Upper lobe of right lung (tissue), 1 donor: ENCODE measurements around the gene UGT1A9. TPM values are rescaled to one million over a fixed set of nuclear protein-coding genes. Genes with fewer than 3 reads are reported as not detected.

Source experiments
- ATAC-seq: fragments of 200-7000 bp; cut with Tn5 transposase; one replicate; pipeline ENCODE4 v1.9.1; 2020; ENCODE audit warnings: mild to moderate bottlenecking, moderate library complexity
- DNase-seq: peaks from one replicate; pipeline ENCODE4 v3.0.0-alpha.2; 2020
- H3K27ac ChIP-seq: fragments of 200-600 bp; one replicate; pipeline ENCODE4 v1.8.0; 2022
- H3K27me3 ChIP-seq: fragments of 200-600 bp; one replicate; pipeline ENCODE4 v1.8.0; 2022; ENCODE audit warnings: mild to moderate bottlenecking
- H3K36me3 ChIP-seq: fragments of 200-600 bp; one replicate; pipeline ENCODE4 v1.8.0; 2022
- H3K4me1 ChIP-seq: fragments of 200-600 bp; one replicate; pipeline ENCODE4 v1.8.0; 2022
- H3K4me3 ChIP-seq: fragments of 200-600 bp; one replicate; pipeline ENCODE4 v1.8.0; 2022; ENCODE audit warnings: mild to moderate bottlenecking
- H3K9me3 ChIP-seq: fragments of 200-600 bp; one replicate; pipeline ENCODE4 v1.8.0; 2022
- intact Hi-C: fragments of 100-400 bp; cut with DNase I; formaldehyde crosslinking; loops from one replicate; pipeline ENCODE4 v1.11.0; 2022
- total RNA-seq: library from RNA; stranded (reverse); fragmentation: NEBNext Ultra II Directional; extraction: Animal tissue kit (Norgen Biotek cat#: 25700); gene quantifications from one replicate; pipeline ENCODE4 v1.2.1, GENCODE V29; 2021
- TF ChIP-seq, protein P1 (sequence below): fragments of 200-600 bp; IDR thresholded peaks from one replicate; pipeline ENCODE4 v1.8.0; 2022; ENCODE audit warnings: antibody characterized with exemption
- donor health status: DM: no; HTN: yes; CAD: no; lungs with severe emphysema.

Gene UGT1A9
- total RNA-seq, 1 donor from 2014 or later, result not detected

DNA sequence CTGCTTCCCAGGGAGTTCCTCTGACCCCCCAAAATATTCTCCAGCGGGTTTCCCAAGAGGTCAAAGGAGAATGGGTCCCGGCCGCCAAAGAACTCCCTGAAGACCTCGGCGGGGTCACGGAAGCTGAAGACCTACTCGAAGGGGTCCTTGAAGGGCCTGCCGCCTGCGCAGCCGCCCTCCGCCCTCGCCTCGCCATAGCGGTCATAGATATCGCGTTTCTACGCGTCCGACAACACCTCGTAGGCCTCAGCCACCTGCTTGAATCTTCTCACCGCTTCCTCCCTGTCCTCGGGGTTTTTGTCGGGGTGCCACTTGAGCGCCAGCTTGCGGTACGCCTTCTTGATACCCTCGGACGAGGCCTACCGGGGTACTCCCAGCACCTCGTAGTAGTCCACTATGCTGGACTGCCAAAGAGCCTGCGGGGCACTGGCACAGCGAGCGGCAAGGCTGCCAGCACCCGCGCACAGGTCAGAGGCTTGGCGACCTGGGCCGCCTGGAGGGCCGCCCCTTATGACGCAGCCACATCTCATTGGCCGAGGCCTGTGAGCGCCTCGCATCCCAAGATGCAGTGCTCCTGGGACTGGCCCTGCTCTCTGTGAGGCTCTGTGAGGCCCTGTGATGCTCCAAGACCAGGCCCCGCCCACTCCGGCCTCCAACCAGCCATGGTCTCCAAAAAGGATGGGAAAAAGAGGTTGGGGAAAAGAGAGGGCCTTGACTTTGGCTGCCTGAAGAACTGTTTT is 83.3 kb downstream of the UGT1A9 start:
- no peak for ATAC-seq
- no peaks in the 10 kb centered on the region for H3K9me3 ChIP-seq
- no peak overlapping the region for H3K4me3 ChIP-seq
- intact Hi-C loops, result no loop called here
- H3K27me3 ChIP-seq, result no peaks in the 10 kb centered on the region
- TF ChIP-seq, protein P1, sequence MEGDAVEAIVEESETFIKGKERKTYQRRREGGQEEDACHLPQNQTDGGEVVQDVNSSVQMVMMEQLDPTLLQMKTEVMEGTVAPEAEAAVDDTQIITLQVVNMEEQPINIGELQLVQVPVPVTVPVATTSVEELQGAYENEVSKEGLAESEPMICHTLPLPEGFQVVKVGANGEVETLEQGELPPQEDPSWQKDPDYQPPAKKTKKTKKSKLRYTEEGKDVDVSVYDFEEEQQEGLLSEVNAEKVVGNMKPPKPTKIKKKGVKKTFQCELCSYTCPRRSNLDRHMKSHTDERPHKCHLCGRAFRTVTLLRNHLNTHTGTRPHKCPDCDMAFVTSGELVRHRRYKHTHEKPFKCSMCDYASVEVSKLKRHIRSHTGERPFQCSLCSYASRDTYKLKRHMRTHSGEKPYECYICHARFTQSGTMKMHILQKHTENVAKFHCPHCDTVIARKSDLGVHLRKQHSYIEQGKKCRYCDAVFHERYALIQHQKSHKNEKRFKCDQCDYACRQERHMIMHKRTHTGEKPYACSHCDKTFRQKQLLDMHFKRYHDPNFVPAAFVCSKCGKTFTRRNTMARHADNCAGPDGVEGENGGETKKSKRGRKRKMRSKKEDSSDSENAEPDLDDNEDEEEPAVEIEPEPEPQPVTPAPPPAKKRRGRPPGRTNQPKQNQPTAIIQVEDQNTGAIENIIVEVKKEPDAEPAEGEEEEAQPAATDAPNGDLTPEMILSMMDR, result no peak
- H3K27ac ChIP-seq, result no peak overlapping the region
- no peak for DNase-seq
- no peaks in the 10 kb centered on the region for H3K36me3 ChIP-seq
- H3K4me1 ChIP-seq, result no peaks in the 10 kb centered on the region

DNA sequence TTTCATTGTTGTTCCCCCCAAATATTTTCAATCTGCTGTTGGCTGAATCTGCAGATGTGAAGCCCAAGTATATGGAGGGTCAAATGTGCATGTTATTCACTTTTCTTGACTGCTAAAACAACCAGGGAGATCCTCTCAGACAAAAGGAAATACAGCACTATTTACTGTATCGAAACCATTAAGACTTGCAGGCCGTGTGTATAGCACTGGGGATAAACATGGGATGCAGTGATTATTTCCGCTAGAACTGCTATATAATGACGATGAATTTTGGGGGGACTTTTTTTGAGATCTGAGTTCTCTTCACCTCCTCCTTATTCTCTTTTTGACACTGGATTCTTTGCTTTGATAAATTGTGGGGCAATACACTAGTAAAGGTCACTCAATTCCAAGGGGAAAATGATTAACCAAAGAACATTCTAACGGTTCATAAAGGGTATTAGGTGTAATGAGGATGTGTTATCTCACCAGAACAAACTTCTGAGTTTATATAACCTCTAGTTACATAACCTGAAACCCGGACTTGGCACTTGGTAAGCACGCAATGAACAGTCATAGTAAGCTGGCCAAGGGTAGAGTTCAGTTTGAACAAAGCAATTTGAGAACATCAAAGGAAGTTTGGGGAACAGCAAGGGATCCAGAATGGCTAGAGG is 84.9 kb downstream of the UGT1A9 start:
- TF ChIP-seq, protein P1, result no peak
- no peak for ATAC-seq
- H3K4me1 ChIP-seq, result no peaks in the 10 kb centered on the region
- no peak for DNase-seq
- no peak overlapping the region for H3K4me3 ChIP-seq
- H3K27ac ChIP-seq, result no peak overlapping the region
- no peaks in the 10 kb centered on the region for H3K36me3 ChIP-seq
- intact Hi-C loops, result no loop called here
- no peaks in the 10 kb centered on the region for H3K9me3 ChIP-seq
- no peaks in the 10 kb centered on the region for H3K27me3 ChIP-seq

DNA sequence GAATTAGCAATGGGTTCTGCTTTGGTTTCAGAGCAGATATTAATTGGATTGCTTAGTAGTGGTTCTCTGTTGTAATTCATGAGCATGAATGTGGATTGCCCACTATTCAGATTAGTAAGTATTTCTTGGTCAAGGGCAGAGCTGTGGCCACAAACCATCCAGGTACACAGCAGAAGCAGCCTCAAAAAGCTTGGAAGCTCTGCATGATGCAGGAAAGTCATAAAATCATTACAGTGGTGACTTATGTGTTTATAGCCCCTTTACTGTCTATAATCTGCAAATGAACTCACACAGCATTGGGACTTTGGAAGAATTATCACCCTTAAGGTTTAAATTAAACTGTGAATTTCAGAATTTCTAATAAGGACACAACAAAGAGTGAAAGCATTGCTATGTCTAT is 86.4 kb downstream of the UGT1A9 start:
- Histone ChIP-seq H3K36me3 (no peaks in the 10 kb centered on the region), H3K4me3 (no peak overlapping the region), H3K27ac (no peak overlapping the region), H3K27me3 (no peaks in the 10 kb centered on the region), H3K9me3 (no peaks in the 10 kb centered on the region), H3K4me1 (no peaks in the 10 kb centered on the region)
- ATAC-seq (no peak), DNase-seq (no peak)
- TF ChIP-seq, protein P1, result no peak
- intact Hi-C loops, result no loop called here

DNA sequence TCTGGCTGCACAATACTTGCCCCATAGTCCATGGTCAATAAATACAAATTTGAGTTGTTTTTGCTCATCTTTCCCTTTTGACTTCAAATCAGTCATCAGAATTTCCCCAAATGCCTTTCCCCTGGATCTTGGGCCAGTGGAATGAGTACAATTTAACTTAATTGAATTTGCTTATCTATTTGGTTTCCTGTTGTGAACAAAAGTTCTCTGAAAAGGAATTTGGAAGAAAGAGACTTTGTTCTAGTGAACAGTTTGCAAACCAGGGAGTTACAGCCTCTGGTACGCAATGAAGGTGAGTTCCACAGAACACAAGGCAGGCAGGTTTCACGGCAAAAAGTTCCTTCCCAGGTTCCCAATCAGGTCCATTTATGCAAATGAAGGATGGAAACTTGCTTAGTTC is 87.2 kb downstream of the UGT1A9 start:
- DNase-seq (no peak), ATAC-seq (no peak)
- intact Hi-C loops, result no loop called here

DNA sequence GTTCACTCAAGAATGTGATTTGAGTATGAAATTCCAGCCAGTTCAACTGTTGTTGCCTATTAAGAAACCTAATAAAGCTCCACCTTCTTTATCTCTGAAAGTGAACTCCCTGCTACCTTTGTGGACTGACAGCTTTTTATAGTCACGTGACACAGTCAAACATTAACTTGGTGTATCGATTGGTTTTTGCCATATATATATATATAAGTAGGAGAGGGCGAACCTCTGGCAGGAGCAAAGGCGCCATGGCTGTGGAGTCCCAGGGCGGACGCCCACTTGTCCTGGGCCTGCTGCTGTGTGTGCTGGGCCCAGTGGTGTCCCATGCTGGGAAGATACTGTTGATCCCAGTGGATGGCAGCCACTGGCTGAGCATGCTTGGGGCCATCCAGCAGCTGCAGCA is 88.3 kb downstream of the UGT1A9 start, which contains the start of gene UGT1A1:
TSS of gene UGT1A1 (plus strand) at position 228 of the 400 bp plus-strand sequence. CDS start at position 246, 18 bp downstream.
- intact Hi-C loops, result no loop called here
- Histone ChIP-seq H3K27ac (no peak within 1 kb of the TSS), H3K36me3 (no peaks in the 10 kb centered on the region), H3K4me3 (no peak within 1 kb of the TSS), H3K9me3 (no peaks in the 10 kb centered on the region), H3K4me1 (no peaks in the 10 kb centered on the region), H3K27me3 (no peaks in the 10 kb centered on the region)
- ATAC-seq, result no peak
- DNase-seq, result no peak
- TF ChIP-seq, protein P1, result no peak

More for the DNA sequence above, 87.2 kb downstream of the UGT1A9 start:
- TF ChIP-seq, protein P1, result no peak
- Histone ChIP-seq H3K27ac (no peak overlapping the region), H3K36me3 (no peaks in the 10 kb centered on the region), H3K9me3 (no peaks in the 10 kb centered on the region), H3K27me3 (no peaks in the 10 kb centered on the region), H3K4me1 (no peaks in the 10 kb centered on the region), H3K4me3 (no peak overlapping the region)
